HepG2 (cell line): ENCODE measurements around the gene CHKA. TPM values are rescaled to one million over a fixed set of nuclear protein-coding genes. Genes with fewer than 3 reads are reported as not detected.

Source experiments
- ATAC-seq: fragments of 200-7000 bp; cut with Tn5 transposase; 3 replicates; pipeline ENCODE4 v1.9.1; 2020; ENCODE audit warnings: mild to moderate bottlenecking, moderate library complexity
- BruUV-seq: library from RNA; stranded (reverse); fragments of 400-500 nt; replicated peaks from 2 replicates; lab custom pipeline; 2021; lab: Mats Ljungman, UMichigan
- CTCF ChIA-PET: fragments of 300-600 bp; formaldehyde crosslinking; extraction: SDS; loops from one replicate; lab custom pipeline; 2021; ENCODE audit warnings: low total read pairs, inconsistent platforms, low intra/inter-chr PET ratio; lab: Yijun Ruan, JAX
- POLR2A ChIA-PET: fragments of 350-600 bp; sonication (Branson Sonifier 250); formaldehyde crosslinking; loops from one replicate; lab custom pipeline; 2020; ENCODE audit warnings: antibody characterized with exemption, inconsistent platforms; lab: Yijun Ruan, JAX
- DNase-seq: peaks from one replicate; pipeline ENCODE4 v3.0.0-alpha.2; 2015; ENCODE audit warnings: low spot score
- FAIRE-seq: peaks from 3 replicates; lab custom pipeline; 2011; peaks lifted over from hg19 to GRCh38; lab: Jason Lieb, UNC
- H2AFZ ChIP-seq: one replicate; pipeline ENCODE4 v1.6.1; 2011; ENCODE audit warnings: low read length, inconsistent platforms
- H3K27ac ChIP-seq: fragments of 300-600 bp; 3 replicates; pipeline ENCODE4 v1.8.0; 2011; ENCODE audit warnings: mixed run types, mild to moderate bottlenecking, mixed read lengths, low read length, inconsistent platforms; ENCODE audit not compliant: insufficient read depth; ENCODE audit errors: extremely low read length
- H3K27me3 ChIP-seq, 2 experiments: fragments of 200-600 bp in 1 of 2; 2 replicates in 1 of 2; 3 replicates in 1 of 2; pipeline versions ENCODE4 v1.6.0 to v1.8.0; 2011; ENCODE audit warnings: low read length in 2 of 2, mild to moderate bottlenecking in 2 of 2, moderate library complexity in 2 of 2, inconsistent platforms in 1 of 2; ENCODE audit not compliant: insufficient read depth in 2 of 2, control insufficient read depth in 1 of 2
- H3K36me3 ChIP-seq, 2 experiments: fragments of 200-600 bp in 1 of 2; replicated peaks in 1 of 2; 2 replicates in 1 of 2; 3 replicates in 1 of 2; pipeline versions ENCODE4 v1.5.1 to v1.8.0; 2011; ENCODE audit warnings: low read length in 2 of 2, inconsistent platforms in 1 of 2; ENCODE audit not compliant: insufficient read depth in 2 of 2, control insufficient read depth in 1 of 2
- H3K4me1 ChIP-seq: 2 replicates; pipeline ENCODE4 v1.5.1; 2012; ENCODE audit warnings: low read length, inconsistent platforms; ENCODE audit not compliant: insufficient read depth
- H3K4me2 ChIP-seq: 2 replicates; pipeline ENCODE4 v1.6.0; 2011; ENCODE audit warnings: low read depth, low read length, inconsistent platforms
- H3K4me3 ChIP-seq, 3 experiments: fragments of 200-600 bp in 1 of 3; sonication (generic), shearing (Covaris generic) in 1 of 3; replicated peaks in 1 of 3; 2 replicates each; pipeline ENCODE4 v1.5.1; 2011 to 2016; ENCODE audit warnings: low read length in 3 of 3, inconsistent platforms in 2 of 3, low read depth in 2 of 3, mild to moderate bottlenecking in 2 of 3, control low read depth in 1 of 3, mixed read lengths in 1 of 3; ENCODE audit not compliant: insufficient read depth in 1 of 3
- H3K79me2 ChIP-seq: one replicate; pipeline ENCODE4 v1.6.1; 2011; ENCODE audit warnings: low read length, inconsistent platforms; ENCODE audit not compliant: insufficient read depth
- H3K9ac ChIP-seq: 2 replicates; pipeline ENCODE4 v1.6.0; 2011; ENCODE audit warnings: mild to moderate bottlenecking, low read depth, low read length, inconsistent platforms; ENCODE audit not compliant: insufficient read depth
- H3K9me3 ChIP-seq: 2 replicates; pipeline ENCODE4 v1.5.1; 2012; ENCODE audit warnings: mild to moderate bottlenecking, low read length
- H4K20me1 ChIP-seq: 2 replicates; pipeline ENCODE4 v1.6.0; 2011; ENCODE audit warnings: inconsistent platforms, mild to moderate bottlenecking, low read length, moderate library complexity; ENCODE audit not compliant: insufficient read depth
- ARID4A ChIP-seq: sonication (generic); formaldehyde crosslinking; IDR thresholded peaks from 2 replicates; pipeline ENCODE4 v1.5.0; 2020; ENCODE audit warnings: mild to moderate bottlenecking, missing genetic modification reagents, borderline replicate concordance
- BCL3 ChIP-seq: sonication (generic); formaldehyde crosslinking; IDR thresholded peaks from 2 replicates; pipeline ENCODE4 v1.5.1; 2020; ENCODE audit warnings: mild to moderate bottlenecking, missing genetic modification reagents, moderate library complexity
- BRD4 ChIP-seq: sonication (generic); formaldehyde crosslinking; IDR thresholded peaks from 2 replicates; pipeline ENCODE4 v1.4.0; 2020; ENCODE audit warnings: missing genetic modification reagents
- FOSL2 ChIP-seq: sonication (generic); formaldehyde crosslinking; IDR thresholded peaks from 2 replicates; pipeline ENCODE4 v1.4.0; 2020; ENCODE audit warnings: missing genetic modification reagents
- KDM2A ChIP-seq: sonication (generic); formaldehyde crosslinking; IDR thresholded peaks from 2 replicates; pipeline ENCODE4 v1.4.0; 2020; ENCODE audit warnings: low read depth, missing genetic modification reagents, borderline replicate concordance
- KLF11 ChIP-seq: IDR thresholded peaks from 2 replicates; pipeline ENCODE4 v1.6.1; 2016; ENCODE audit warnings: missing compliant biosample characterization
- MTF1 ChIP-seq: sonication (generic); formaldehyde crosslinking; IDR thresholded peaks from 2 replicates; pipeline ENCODE4 v1.5.0; 2020; ENCODE audit warnings: missing genetic modification reagents
- MYPOP ChIP-seq: sonication (generic); formaldehyde crosslinking; IDR thresholded peaks from 2 replicates; pipeline ENCODE4 v1.8.1; 2023; ENCODE audit warnings: mild to moderate bottlenecking, moderate library complexity, missing genetic modification reagents
- RXRB ChIP-seq: IDR thresholded peaks from 2 replicates; pipeline ENCODE4 v1.6.1; 2016; ENCODE audit warnings: borderline replicate concordance, missing genetic modification reagents, missing compliant biosample characterization
- SALL2 ChIP-seq: sonication (generic); formaldehyde crosslinking; IDR thresholded peaks from 2 replicates; pipeline ENCODE4 v1.8.1; 2023; ENCODE audit warnings: mild to moderate bottlenecking, missing genetic modification reagents, inconsistent platforms
- TAF15 ChIP-seq: fragments of 200-400 bp; formaldehyde crosslinking; IDR thresholded peaks from one replicate; pipeline ENCODE4 v1.6.1; 2018; ENCODE audit warnings: mild to moderate bottlenecking, low read depth, low read length; ENCODE audit not compliant: poor library complexity, severe bottlenecking
- WIZ ChIP-seq: sonication (generic); formaldehyde crosslinking; IDR thresholded peaks from 2 replicates; pipeline ENCODE4 v1.5.1; 2020; ENCODE audit warnings: mild to moderate bottlenecking, missing genetic modification reagents
- ZNF263 ChIP-seq: sonication (generic); formaldehyde crosslinking; IDR thresholded peaks from 2 replicates; pipeline ENCODE4 v1.4.0; 2020; ENCODE audit warnings: missing genetic modification reagents
- ZNF264 ChIP-seq: sonication (generic); formaldehyde crosslinking; IDR thresholded peaks from 2 replicates; pipeline ENCODE4 v1.4.0; 2020; ENCODE audit warnings: missing genetic modification reagents
- ZNF276 ChIP-seq: sonication (generic); formaldehyde crosslinking; IDR thresholded peaks from 2 replicates; pipeline ENCODE4 v1.4.0; 2020; ENCODE audit warnings: mild to moderate bottlenecking, low read depth, missing genetic modification reagents
- ZNF383 ChIP-seq: sonication (generic); formaldehyde crosslinking; IDR thresholded peaks from 2 replicates; pipeline ENCODE4 v1.4.0; 2020; ENCODE audit warnings: missing genetic modification reagents, mild to moderate bottlenecking, borderline replicate concordance
- ZNF572 ChIP-seq: sonication (generic); formaldehyde crosslinking; IDR thresholded peaks from 2 replicates; pipeline ENCODE4 v1.5.1; 2020; ENCODE audit warnings: mild to moderate bottlenecking, missing genetic modification reagents
- ZNF790 ChIP-seq: sonication (generic); formaldehyde crosslinking; IDR thresholded peaks from 2 replicates; pipeline ENCODE4 v1.8.0; 2022; ENCODE audit warnings: missing genetic modification reagents, mild to moderate bottlenecking, borderline replicate concordance
- WGBS: methylation state at CpG from one replicate; pipeline ENCODE4 v1.1.6; 2017; ENCODE audit warnings: low lambda C conversion rate; 5-methylcytosine and 5-hydroxymethylcytosine counted together
- in situ Hi-C: cut with HindIII; loops from 2 replicates; pipeline ENCODE4 v1.10.0; 2017; ENCODE audit warnings: low pct_unique_long_range_greater_than_20kb; ENCODE audit not compliant: extremely low pct_ligation_motif_present
- intact Hi-C: fragments of 100-400 bp; cut with micrococcal nuclease; formaldehyde crosslinking; loops from one replicate; pipeline ENCODE4 v1.10.0; 2022; ENCODE audit not compliant: unreplicated experiment
- polyA plus RNA-seq, 8 experiments: library from polyadenylated mRNA; depleted of rRNA in 3 of 8; stranded (reverse) in 7 of 8; unstranded in 1 of 8; fragments of >200 nt; fragmentation: Illumina TruSeq in 4 of 8; extraction: Trizol in 4 of 8; gene quantifications; 2 replicates each; pipeline versions ENCODE4 v1.2.1 to v1.2.3, GENCODE V29; 2011 to 2016; ENCODE audit warnings: low read depth in 4 of 8, missing spikeins in 1 of 8, mixed read lengths in 1 of 8; ENCODE audit not compliant: insufficient read depth in 1 of 8
- total RNA-seq, 5 experiments: library from RNA; depleted of rRNA; stranded (reverse); fragments of >200 nt; fragmentation: Illumina TruSeq; extraction: Trizol; gene quantifications; 2 replicates each; pipeline ENCODE4 v1.2.3, GENCODE V29; 2016; ENCODE audit warnings: low read depth in 1 of 5

CHKA gene
- total and polyA plus RNA-seq, 2 of the 13 experiments (the other 11 are each of a cell fraction or from before 2014, with no cell fraction given): 71.6 to 92.7 TPM

GRCh38 chr11:68019486-68019885 is 101.7 kb downstream of the CHKA start:
- Histone ChIP-seq H3K79me2 (no peaks in the 10 kb centered on the region), H3K27ac (no peak overlapping the region), H4K20me1 (no peaks in the 10 kb centered on the region), H2AFZ (no peak overlapping the region), H3K4me1 (peaks cover 62% of the 10 kb centered on the region), H3K27me3 (no peaks in the 10 kb centered on the region), H3K9me3 (no peaks in the 10 kb centered on the region), H3K4me2 (no peak overlapping the region), H3K36me3 (no peaks in the 10 kb centered on the region), H3K4me3 (no peak overlapping the region), H3K9ac (no peak overlapping the region)
- in situ Hi-C loops (no loop called here), intact Hi-C loops (no loop called here)
- no TSS peak for BruUV-seq
- POLR2A ChIA-PET: interaction anchor here (1.2 to 2.2 kb wide), 3 partner anchors 9 to 32 kb away, joined by 3 to 6 read pairs (median 3); partner anchors contain the start of gene ALDH3B1
- CTCF ChIA-PET: interaction anchor here (2.0 kb wide), 1 partner anchor 10 kb away, joined by 7 read pairs; the partner anchor contains the start of gene ALDH3B1
- WGBS: 83% methylated on average over 2 of the region's 12 CpGs
- no peak for DNase-seq
- no peak for ATAC-seq
- no peak for FAIRE-seq
- no peak for TF ChIP-seq ARID4A (CRISPR knock-in tag)
- no peak for TF ChIP-seq RXRB
- TF ChIP-seq ZNF263 (CRISPR knock-in tag): no peak
- no peak for TF ChIP-seq ZNF276 (CRISPR knock-in tag)
- TF ChIP-seq BRD4 (CRISPR knock-in tag): no peak
- TF ChIP-seq KDM2A: no peak
- TF ChIP-seq MYPOP (CRISPR knock-in tag): no peak
- no peak for TF ChIP-seq SALL2
- TF ChIP-seq ZNF790 (CRISPR knock-in tag): no peak
- no peak for TF ChIP-seq ZNF264 (CRISPR knock-in tag)
- TF ChIP-seq KLF11 (CRISPR knock-in tag): no peak
- no peak for TF ChIP-seq ZNF383 (CRISPR knock-in tag)
- TF ChIP-seq WIZ (CRISPR knock-in tag): no peak
- no peak for TF ChIP-seq TAF15
- TF ChIP-seq ZNF572 (CRISPR knock-in tag): no peak
- no peak for TF ChIP-seq MTF1 (CRISPR knock-in tag)
- TF ChIP-seq FOSL2 (CRISPR knock-in tag): no peak
- no peak for TF ChIP-seq BCL3
